ENCODE measurements around the gene CTXND2. TPM values are rescaled to one million over a fixed set of nuclear protein-coding genes. Genes with fewer than 3 reads are reported as not detected.

The CTXND2 gene
- total and polyA plus RNA-seq, 9 of the 15 experiments (the other 6 are each of a cell fraction or from before 2014, with no cell fraction given) = not detected

GRCh38 chr1:150873521-150873920 is 13.4 kb upstream of the CTXND2 start:
- BruUV-seq (replicated peaks) = no TSS peak
- peaks cover 11% of the 10 kb centered on the region; the same call in 2 of the 3 replicates for H3K36me3 ChIP-seq (ENCODE audit: control insufficient read depth, insufficient read depth, low read length)
- peaks cover 4 to 9% of the 10 kb centered on the region in 2 experiments; a peak in 3 of 5 replicates for H3K4me1 ChIP-seq (replicated peaks in 1 of 2; ENCODE audit: control insufficient read depth in 2 of 2, insufficient read depth in 2 of 2, low read length in 2 of 2)
- intact Hi-C loops (cut with micrococcal nuclease) = no loop called here
- H3K4me3 ChIP-seq = no peak overlapping the region
- no peak overlapping the region for H3K27ac ChIP-seq (ENCODE audit: extremely low read depth, low read depth, low read length)
- WGBS (ENCODE audit: insufficient coverage, low coverage, missing lambda C conversion rate) = 85% methylated on average over 2 of the region's 2 CpGs
- no peaks in the 10 kb centered on the region for H3K9me3 ChIP-seq (replicated peaks; ENCODE audit: control insufficient read depth, insufficient read depth, low read depth, low read length)
- ChIA-PET CTCF (ENCODE audit: low intra/inter-chr PET ratio) (no interaction called here), POLR2A (no interaction called here)
- no peaks in the 10 kb centered on the region for H3K27me3 ChIP-seq (ENCODE audit: control insufficient read depth in 2 of 2, insufficient read depth in 2 of 2, low read length in 2 of 2)
- DNase-seq (ENCODE audit: extremely low read depth in 1 of 4, low spot score in 3 of 4) = no peak
- no peak for ATAC-seq
- H3K79me2 ChIP-seq (ENCODE audit: control insufficient read depth, insufficient read depth, low read length) = peaks cover 57% of the 10 kb centered on the region
- H2AFZ ChIP-seq (ENCODE audit: low read depth, low read length) = no peak overlapping the region
- H4K20me1 ChIP-seq (replicated peaks; ENCODE audit: control insufficient read depth, insufficient read depth, low read length) = no peaks in the 10 kb centered on the region
- H3K9ac ChIP-seq (ENCODE audit: insufficient read depth in 1 of 2, low read depth in 2 of 2, low read length in 2 of 2) = no peak overlapping the region
- no peak overlapping the region for H3K4me2 ChIP-seq (ENCODE audit: insufficient read depth, low read length)
- FAIRE-seq = no peak
- in situ Hi-C loops (cut with MboI) = no loop called here
- no peaks in the 10 kb centered on the region for H3K9me1 ChIP-seq (ENCODE audit: control insufficient read depth, insufficient read depth, low read length)
- TF ChIP-seq ZKSCAN3 (CRISPR knock-in tag; IDR thresholded peaks at IDR 0.05) = no peak
- TF ChIP-seq ZNF121 (CRISPR knock-in tag; conservative IDR thresholded peaks at IDR 0.05) = peak; percentile 98
- no peak for TF ChIP-seq MBD1 (CRISPR knock-in tag; IDR thresholded peaks at IDR 0.05)
- no peak for TF ChIP-seq GATA2 (CRISPR knock-in tag; IDR thresholded peaks at IDR 0.05)
- TF ChIP-seq ELF4 (CRISPR knock-in tag; IDR thresholded peaks at IDR 0.05) = no peak
- TF ChIP-seq ZNF398 (CRISPR knock-in tag; IDR thresholded peaks at IDR 0.05) = no peak
- TF ChIP-seq ZNF347 (CRISPR knock-in tag; IDR thresholded peaks at IDR 0.05; ENCODE audit: low read depth) = no peak
- TF ChIP-seq CBX1 (IDR thresholded peaks at IDR 0.05; ENCODE audit: low read depth) = no peak
- no peak for TF ChIP-seq ZNF780A (CRISPR knock-in tag; IDR thresholded peaks at IDR 0.05)
- TF ChIP-seq HMGN3 (IDR thresholded peaks at IDR 0.05; ENCODE audit: borderline replicate concordance, extremely low read depth, insufficient read length, low read depth, low read length) = no peak
- peak in 1 of 2 experiments; percentile 47; a peak in 2 of 4 replicates for TF ChIP-seq KDM1A (IDR thresholded peaks at IDR 0.05)
- no peak for TF ChIP-seq ZNF395 (CRISPR knock-in tag; IDR thresholded peaks at IDR 0.05)
- no peak for TF ChIP-seq BHLHE40 (IDR thresholded peaks at IDR 0.05; ENCODE audit: low read length)
- TF ChIP-seq BRD9 (IDR thresholded peaks at IDR 0.05; ENCODE audit: low read depth, partially characterized antibody) = no peak
- peak; percentile 49 for TF ChIP-seq RBM25 (IDR thresholded peaks at IDR 0.05; ENCODE audit: low read depth, low read length, severe bottlenecking)
- TF ChIP-seq ZNF133 (CRISPR knock-in tag; IDR thresholded peaks at IDR 0.05) = no peak
- TF ChIP-seq ZNF274 (IDR thresholded peaks at IDR 0.05; ENCODE audit: borderline replicate concordance, low read depth, low read length) = no peak
